ENCODE data around the gene LZTR1. TPM values are rescaled to one million over a fixed set of nuclear protein-coding genes. Genes with fewer than 3 reads are reported as not detected.
A peak's percentile ranks its signal among the peaks of the same experiment; 100 is the strongest.

Gene LZTR1
- total RNA-seq, 2 donors from 2014 or later = 26.9 to 29.1 TPM

DNA sequence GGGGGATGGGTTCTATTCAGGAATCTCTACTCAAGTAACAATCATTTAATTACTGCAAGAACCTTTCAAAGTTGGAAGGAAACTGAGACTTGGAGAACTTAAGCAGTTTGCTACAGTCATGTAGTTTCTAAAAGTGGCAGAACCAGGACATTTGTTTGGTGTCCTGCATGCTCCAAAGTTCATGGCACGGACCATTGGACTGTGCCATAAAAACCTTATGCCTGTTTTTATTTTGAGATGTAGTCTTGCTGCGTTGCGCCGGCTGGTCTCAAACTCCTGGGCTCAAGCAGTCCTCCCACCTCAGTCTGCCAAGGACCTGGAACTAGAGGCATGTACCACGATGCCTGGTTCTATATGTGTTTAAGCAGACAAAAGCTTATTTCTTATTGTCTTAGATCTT lies 33.6 kb upstream of the LZTR1 start:
- intact Hi-C loops (cut with DNase I) = no loop called here
- ATAC-seq (no peak), DNase-seq (no peak)

- intact Hi-C loops (cut with DNase I) = no loop called here
- ATAC-seq (no peak), DNase-seq (no peak)
These were observed 33.1 kb upstream of the LZTR1 start for GRCh38 chr22:20948989-20949388.

DNA sequence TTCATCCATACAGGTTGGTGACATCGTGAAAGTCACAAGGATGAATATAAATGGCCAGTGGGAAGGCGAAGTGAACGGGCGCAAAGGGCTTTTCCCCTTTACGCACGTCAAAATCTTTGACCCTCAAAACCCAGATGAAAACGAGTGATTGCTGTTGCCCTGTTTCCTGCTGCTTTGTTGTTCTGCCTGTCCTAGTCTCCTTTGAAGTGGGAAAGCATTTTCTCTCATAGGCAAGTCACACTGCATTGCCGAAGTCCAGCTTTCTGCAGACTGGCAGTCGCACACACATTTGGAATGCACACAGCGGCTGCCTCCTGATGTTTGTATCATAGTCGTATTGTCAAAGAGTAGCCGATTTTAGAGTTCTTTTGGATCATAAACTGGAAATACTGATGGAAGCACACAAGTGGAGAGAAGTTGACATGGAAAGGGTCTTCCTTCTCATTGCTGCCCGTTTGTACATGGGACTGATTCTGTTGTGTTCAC lies 32.4 kb upstream of the LZTR1 start:
- intact Hi-C loops (cut with DNase I) = no loop called here
- DNase-seq (no peak), ATAC-seq (no peak)

DNA sequence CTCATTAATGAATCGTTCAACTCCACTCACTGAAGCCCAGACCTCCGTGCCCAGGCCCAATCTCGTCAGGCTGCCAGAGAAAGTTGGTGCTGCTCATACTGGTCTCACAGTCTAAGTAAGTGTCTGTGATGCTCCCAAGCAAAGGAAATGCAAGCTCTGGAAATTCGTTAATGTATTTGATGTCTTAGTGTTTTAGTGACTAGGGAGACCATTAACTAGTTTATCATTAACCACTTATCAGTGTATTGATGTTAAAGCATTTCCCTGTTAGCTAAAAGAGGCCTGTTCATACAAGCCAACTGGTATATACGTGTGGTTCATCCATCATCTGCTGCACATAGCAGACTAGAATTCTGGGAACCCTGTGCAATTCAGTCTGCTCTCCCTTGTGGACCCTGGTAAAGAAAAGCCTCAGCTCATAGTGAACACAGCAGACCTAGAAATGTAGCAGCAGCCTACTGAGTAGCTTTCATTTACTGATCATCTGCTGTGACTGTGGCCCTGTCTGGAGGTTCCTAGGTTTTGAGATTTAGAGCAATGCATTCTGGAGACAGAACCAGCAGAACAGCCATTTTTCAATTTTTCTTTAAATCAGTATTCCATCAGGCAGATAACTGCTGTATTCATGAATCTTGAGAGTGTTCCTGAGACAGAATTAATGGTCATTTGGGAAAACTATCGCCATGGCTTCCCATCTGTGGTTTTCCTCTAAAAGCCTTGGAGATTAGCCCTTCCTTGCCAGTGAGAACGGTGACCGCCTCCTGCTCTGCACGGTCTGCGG lies 30.8 kb upstream of the LZTR1 start:
- no peak for DNase-seq
- ATAC-seq = no peak
- intact Hi-C loops (cut with DNase I) = no loop called here

GRCh38 chr22:20951932-20952380 lies 30.1 kb upstream of the LZTR1 start:
- no peak for ATAC-seq
- no peak for DNase-seq
- intact Hi-C loops (cut with DNase I) = no loop called here

DNA sequence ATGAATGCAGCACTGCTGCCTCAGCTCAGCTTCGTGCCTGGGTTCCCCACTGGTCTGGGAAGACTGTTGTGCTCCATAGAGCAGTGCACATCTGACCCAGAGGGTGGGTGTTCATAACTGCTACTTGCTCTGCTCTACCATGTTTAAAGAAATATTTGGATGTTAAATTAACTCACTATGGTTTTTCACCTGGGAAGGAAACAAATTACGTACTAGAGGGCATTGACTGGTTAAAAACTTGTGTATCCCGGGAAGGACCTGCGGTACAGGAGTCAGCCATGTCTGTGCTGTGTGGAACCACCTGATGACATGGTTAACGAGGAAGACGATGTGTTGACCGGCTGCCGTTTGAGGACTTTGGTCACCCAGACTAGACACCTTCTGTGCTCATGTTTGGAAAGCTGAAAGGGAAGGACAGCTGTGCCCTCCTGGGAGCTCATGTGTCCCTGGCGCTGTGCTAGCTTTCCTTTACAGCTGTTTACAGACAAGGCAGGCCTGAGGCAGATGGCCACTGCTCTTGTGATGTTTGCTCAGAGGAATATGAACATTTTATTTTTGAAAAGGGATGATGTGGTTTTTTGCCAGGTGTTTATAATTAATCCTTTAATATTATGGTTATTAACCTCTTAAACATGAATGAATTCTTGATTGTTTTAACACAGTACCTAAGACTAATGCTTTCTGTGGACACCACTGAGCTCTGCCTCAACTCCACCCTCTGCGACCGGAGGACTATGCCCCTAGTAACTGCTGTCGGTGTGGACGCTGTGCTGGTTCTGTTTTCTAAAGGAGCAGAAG lies 29.4 kb upstream of the LZTR1 start:
- ATAC-seq (no peak), DNase-seq (no peak)
- intact Hi-C loops (cut with DNase I) = no loop called here

- intact Hi-C loops (cut with DNase I) = no loop called here
- ATAC-seq (no peak), DNase-seq (no peak)
These were observed 28.8 kb upstream of the LZTR1 start for GRCh38 chr22:20953342-20953608.

DNA sequence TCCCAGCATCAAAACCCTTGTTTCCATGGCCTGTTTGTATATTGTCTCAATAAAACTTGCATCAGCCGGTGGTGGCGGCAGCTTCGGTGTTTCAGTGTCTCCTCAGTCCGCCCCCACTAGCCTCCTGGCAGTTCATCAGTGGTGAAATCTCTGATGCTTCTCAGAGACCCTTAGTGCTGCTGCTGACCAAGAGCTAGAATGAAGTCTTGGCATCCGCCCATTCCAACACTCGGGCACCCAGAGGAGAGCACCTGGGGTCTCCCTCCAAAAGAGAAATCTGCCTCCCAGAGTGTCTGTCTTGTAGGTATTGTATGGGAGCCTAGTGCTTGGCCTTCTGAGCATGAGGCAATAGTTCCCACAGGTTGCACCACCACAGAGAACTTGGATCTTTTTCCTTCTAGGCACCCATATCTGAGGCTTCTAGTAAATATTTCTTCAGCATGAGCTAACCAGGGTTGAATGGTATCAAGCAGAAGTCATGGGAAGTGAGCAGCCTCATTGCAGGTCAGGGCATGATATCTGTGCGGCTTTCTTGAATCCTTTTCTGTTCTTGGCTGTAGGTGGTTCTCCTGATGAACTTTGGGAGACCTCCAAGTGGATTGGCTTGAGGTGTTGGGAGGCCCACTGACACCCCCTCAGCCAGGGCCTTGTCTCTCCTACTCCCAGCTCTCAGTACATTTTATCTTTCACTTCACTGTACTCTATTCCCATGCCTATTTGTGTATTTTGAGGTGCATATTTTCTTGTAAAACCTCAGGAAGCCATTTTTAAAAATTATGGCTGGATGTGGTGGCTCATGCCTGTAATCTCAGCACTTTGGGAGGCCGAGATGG lies 28.2 kb upstream of the LZTR1 start:
- intact Hi-C loops (cut with DNase I) = no loop called here
- DNase-seq = no peak
- peak; percentile 21 to 33 for ATAC-seq

- intact Hi-C loops (cut with DNase I) = no loop called here
These were observed 26.5 kb upstream of the LZTR1 start for GRCh38 chr22:20955548-20955947.

GRCh38 chr22:20956258-20957101 lies 25.6 kb upstream of the LZTR1 start:
- DNase-seq (no peak), ATAC-seq (no peak)
- intact Hi-C loops (cut with DNase I) = no loop called here

More at GRCh38 chr22:20955548-20955947, 26.5 kb upstream of the LZTR1 start:
- DNase-seq (no peak), ATAC-seq (no peak)

GRCh38 chr22:20957102-20957682 lies 24.9 kb upstream of the LZTR1 start:
- ATAC-seq (peak; percentile 65 to 73), DNase-seq (no peak)
- intact Hi-C loops (cut with DNase I) = no loop called here

DNA sequence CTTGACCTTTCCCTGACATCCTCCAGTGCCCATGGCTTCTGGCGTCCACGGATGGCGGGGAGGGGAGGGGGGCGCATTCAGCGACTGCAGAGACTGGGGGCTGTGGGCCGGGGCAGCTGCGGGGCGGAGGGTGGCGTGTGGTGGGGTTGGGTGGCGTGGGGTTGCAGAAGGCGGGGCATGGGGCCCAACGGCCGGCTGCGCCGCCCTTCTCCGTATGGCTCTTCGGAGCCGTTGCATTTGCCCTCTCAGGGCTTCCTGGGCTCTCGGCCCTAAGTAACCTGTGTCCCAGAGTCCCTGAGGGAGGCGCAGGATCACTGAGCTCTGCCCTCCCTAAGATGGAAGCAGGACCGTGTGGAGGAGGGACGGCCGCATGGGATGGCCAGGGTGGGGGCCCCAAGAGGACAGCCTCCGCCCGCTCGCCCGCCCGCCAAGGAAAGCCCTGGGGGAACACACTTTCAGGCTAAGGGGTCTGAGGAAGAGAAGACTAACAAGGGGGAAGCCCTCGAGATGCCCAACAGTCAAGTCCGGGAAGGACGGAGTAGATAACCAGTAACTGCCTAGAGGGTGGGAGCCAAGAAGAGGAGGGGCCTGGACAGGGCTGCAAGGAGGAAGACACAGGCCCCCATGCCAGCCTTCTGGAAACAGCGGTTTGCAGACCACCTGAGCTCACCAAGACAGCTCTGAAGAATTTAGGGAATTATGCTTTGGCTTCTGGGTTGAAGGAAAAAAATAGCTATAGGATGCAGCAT lies 24.2 kb upstream of the LZTR1 start:
- DNase-seq = no peak
- intact Hi-C loops (cut with DNase I) = no loop called here

DNA sequence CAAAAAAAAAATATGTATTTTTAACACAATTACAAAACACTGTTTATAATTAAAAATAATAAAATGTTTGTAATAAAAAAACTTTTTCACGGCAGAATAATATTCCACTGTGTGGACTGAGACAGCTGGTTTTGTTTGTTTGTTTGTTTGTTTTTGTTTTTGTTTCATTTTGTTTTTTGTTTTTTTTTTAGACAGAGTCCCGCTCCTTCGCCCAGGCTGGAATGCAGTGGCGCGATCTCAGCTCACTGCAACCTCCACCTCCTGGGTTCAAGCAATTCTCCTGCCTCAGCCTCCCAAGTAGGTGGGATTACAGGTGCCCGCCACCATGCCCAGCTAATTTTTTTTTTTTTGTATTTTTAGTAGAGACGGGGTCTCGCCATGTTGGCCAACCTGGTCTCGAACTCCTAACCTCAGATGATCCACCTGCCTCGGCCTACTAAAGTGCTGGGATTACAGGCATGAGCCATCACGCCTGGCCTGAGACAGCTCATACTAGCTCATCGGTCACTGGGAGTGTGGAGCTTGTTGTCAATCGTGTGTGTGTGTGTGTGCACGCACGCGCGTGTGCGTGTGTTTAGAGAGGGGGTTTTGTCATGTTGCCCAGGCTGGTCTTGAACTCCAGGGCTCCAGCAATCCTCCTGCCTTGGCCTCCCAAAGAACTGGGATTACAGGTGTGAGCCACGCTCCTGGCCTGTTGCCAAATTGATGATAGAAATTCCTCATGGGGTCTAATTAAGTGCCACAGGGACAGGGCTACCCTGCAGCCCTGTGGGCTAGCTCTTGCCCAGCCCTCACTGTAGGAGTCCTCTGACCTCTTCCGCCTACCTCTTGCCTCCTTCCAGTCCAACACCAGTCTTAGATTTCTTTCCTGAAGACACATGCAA lies 22.3 kb upstream of the LZTR1 start:
- ATAC-seq (no peak), DNase-seq (no peak)
- intact Hi-C loops (cut with DNase I) = no loop called here

More for the DNA sequence above, 24.2 kb upstream of the LZTR1 start:
- peak; percentile 61 to 68 for ATAC-seq

- DNase-seq (no peak), ATAC-seq (no peak)
- intact Hi-C loops (cut with DNase I) = no loop called here
These were observed 21.5 kb upstream of the LZTR1 start for GRCh38 chr22:20960609-20961008.

DNA sequence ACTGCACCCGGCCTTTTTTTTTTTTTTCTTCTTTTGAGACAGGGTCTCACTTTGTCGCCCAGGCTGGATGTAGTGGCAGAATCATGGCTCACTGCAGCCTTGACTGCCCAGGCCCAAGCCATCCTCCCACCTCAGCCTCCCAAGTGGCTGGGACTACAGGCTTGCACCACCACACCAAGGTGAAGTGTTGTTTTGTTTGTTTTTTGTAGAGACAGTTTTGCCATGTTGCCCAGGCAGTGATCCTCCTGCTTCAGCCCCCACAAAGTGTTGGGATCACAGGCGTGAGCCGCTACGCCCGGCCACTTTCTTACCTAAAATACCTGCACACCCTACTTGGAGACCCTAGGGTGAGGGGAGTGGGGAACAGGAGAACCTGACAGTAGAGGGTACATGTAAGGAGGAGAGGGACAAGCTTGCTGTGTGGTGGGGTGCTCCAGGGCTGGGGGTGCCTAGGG lies 19.6 kb upstream of the LZTR1 start:
- DNase-seq (no peak), ATAC-seq (no peak)
- intact Hi-C loops (cut with DNase I) = no loop called here

DNA sequence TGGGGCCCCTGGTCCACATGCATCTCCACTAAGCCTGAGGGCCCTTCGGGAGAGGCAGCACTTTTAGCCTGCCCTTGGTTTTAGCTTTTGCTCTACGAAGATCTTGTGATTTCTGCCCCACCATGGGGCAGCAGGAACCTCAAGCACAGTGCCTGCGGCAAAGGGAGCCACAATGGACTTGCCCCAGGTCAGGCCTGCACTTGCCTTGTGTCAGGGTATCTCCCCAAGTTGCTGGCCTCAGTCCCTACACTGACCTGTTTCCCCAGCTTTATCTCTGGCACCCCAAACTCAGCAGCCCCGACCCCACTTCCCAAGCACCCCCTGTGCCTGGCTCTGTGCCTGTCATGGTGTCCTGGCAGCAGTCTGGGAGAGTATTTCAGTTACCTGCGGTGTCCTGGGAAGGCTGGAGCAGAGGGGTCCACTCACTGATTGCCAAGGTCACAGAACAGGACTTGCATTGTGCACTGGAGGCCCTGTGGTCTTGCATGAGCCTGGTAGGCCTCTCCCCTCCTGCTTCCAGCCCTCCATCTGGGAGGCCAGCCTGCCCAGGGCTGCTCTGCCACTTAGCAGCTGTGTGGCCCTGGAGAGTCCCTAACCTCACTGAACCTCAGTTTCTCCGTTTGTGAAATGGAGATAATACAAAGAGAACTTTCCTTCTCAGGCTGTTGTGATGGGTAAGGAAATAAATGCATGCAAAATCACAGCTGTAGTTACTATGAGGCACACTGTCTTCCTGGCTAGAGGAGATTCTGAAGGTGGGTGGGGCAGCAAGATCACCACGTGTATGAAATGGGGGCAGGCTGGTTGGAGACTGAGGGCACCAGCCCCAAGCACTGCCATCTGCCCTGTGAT lies 18.7 kb upstream of the LZTR1 start:
- ATAC-seq (no peak), DNase-seq (no peak)
- intact Hi-C loops (cut with DNase I) = no loop called here

All from left cardiac atrium (tissue), 4 donors.